Upper lobe of left lung (tissue), 6 donors: ENCODE measurements around the gene ZNF618. TPM values are rescaled to one million over a fixed set of nuclear protein-coding genes. Genes with fewer than 3 reads are reported as not detected.

Experiments used
- ATAC-seq, 2 donors: fragments of 200-7000 bp; cut with Tn5 transposase; one replicate each; pipeline ENCODE4 v1.9.1; 2022; ENCODE audit warnings: mild to moderate bottlenecking in 2 of 2, moderate library complexity in 2 of 2; ENCODE audit not compliant: low FRiP score in 2 of 2
- DNase-seq, 2 donors: peaks; one replicate each; pipeline ENCODE4 v3.0.0-alpha.2; 2019 to 2020
- H3K27ac ChIP-seq, 4 donors: fragments of 200-600 bp; sonication (generic); one replicate each; pipeline ENCODE4 v1.5.1; 2016 to 2019
- H3K27me3 ChIP-seq, 4 donors: fragments of 200-600 bp; sonication (generic); one replicate each; pipeline ENCODE4 v1.5.1; 2017 to 2019
- H3K36me3 ChIP-seq, 4 donors: fragments of 200-600 bp; sonication (generic); one replicate each; pipeline ENCODE4 v1.5.1; 2016 to 2019
- H3K4me1 ChIP-seq, 4 donors: fragments of 200-600 bp; sonication (generic); one replicate each; pipeline ENCODE4 v1.5.1; 2018 to 2019
- H3K4me3 ChIP-seq, 4 donors: fragments of 200-600 bp; sonication (generic); one replicate each; pipeline ENCODE4 v1.5.1; 2017 to 2019; ENCODE audit warnings: mild to moderate bottlenecking in 2 of 4, moderate library complexity in 1 of 4
- H3K9me3 ChIP-seq, 4 donors: fragments of 200-600 bp; sonication (generic); one replicate each; pipeline ENCODE4 v1.5.1; 2018 to 2019
- EP300 ChIP-seq, 4 donors: sonication (generic); formaldehyde crosslinking; IDR thresholded peaks; one replicate each; pipeline ENCODE4 v1.5.1; 2017; ENCODE audit warnings: antibody characterized with exemption in 4 of 4, control low read depth in 2 of 4
- POLR2A ChIP-seq, 4 donors: fragments of 450-650 bp; IDR thresholded peaks; one replicate each; pipeline ENCODE4 v1.5.1; 2016 to 2017; ENCODE audit warnings: antibody characterized with exemption in 4 of 4, mild to moderate bottlenecking in 2 of 4
- POLR2AphosphoS5 ChIP-seq, 2 donors: sonication (generic); formaldehyde crosslinking; IDR thresholded peaks; one replicate each; pipeline ENCODE4 v1.5.1; 2017; ENCODE audit warnings: antibody characterized with exemption in 2 of 2
- WGBS, 2 donors: methylation state at CpG; one replicate each; pipeline ENCODE4 v1.1.5; 2017 to 2018; 5-methylcytosine and 5-hydroxymethylcytosine counted together
- total RNA-seq, 6 donors: library from RNA; depleted of rRNA in 4 of 6; stranded (reverse); fragments of >200 nt in 4 of 6; gene quantifications; one replicate each; pipeline versions ENCODE4 v1.1.0 to v1.2.1, GENCODE V29; 2016 to 2021
- TF ChIP-seq, protein P1 (sequence below), 6 experiments: fragments of 450-650 bp in 4 of 6; fragments of 200-600 bp in 2 of 6; sonication (generic) in 2 of 6; IDR thresholded peaks; one replicate each; pipeline ENCODE4 v1.5.1; 2016 to 2019; ENCODE audit warnings: antibody characterized with exemption in 6 of 6
- donor health status: DM: no; HTN: no; CAD: no; lungs with moderate emphysema.
- donor health status: DM: no; HTN: yes; CAD: no; lungs with severe emphysema.

The ZNF618 gene
- total RNA-seq, 6 donors from 2014 or later = 3.2 to 11.6 (median 9.1) TPM

DNA sequence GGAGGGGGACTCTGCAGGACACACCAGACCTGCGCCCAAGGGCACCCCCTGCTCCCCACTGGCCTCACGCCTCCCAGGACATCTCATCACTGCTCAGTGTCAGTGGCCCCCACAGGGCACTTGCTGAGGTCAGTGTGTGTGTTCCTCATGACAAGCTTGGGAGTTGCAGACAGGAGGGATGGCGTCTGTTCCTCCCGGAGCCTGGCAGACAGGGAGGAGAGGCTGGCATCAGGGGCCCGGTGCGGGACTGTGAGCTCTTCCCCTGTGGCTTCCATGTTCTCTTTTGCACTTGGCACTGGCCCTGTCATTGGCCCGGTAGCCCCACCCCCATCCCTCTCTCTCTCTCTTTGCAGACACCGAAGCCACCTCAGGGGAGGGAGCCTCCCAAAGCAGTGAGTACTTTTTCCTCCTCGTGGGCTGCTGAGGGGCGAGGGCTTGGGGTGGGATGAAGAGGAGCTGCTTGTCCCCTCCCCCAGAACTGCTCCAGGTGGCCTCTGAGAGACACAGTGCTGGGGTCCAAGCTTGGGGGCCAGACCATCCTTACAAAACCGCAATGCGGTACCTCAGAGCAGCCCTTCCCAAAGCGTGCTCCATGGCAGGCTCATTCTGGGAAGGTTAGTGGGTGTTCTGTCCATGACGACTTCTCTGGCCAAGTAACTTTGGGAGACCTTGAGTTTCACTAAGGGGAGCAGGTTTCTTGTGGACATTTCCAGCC lies 126.3 kb downstream of the ZNF618 start:
- Histone ChIP-seq H3K4me1 (peaks cover 6 to 23% (median 14%) of the 10 kb centered on the region in 4 donors), H3K36me3 (no peaks in the 10 kb centered on the region), H3K27ac (no peak overlapping the region), H3K4me3 (no peak overlapping the region), H3K9me3 (no peaks in the 10 kb centered on the region), H3K27me3 (no peaks in the 10 kb centered on the region)
- TF ChIP-seq EP300 (IDR thresholded peaks at IDR 0.05) (no peak), POLR2AphosphoS5 (IDR thresholded peaks at IDR 0.05) (no peak), POLR2A (IDR thresholded peaks at IDR 0.05) (no peak)
- TF ChIP-seq, protein P1, sequence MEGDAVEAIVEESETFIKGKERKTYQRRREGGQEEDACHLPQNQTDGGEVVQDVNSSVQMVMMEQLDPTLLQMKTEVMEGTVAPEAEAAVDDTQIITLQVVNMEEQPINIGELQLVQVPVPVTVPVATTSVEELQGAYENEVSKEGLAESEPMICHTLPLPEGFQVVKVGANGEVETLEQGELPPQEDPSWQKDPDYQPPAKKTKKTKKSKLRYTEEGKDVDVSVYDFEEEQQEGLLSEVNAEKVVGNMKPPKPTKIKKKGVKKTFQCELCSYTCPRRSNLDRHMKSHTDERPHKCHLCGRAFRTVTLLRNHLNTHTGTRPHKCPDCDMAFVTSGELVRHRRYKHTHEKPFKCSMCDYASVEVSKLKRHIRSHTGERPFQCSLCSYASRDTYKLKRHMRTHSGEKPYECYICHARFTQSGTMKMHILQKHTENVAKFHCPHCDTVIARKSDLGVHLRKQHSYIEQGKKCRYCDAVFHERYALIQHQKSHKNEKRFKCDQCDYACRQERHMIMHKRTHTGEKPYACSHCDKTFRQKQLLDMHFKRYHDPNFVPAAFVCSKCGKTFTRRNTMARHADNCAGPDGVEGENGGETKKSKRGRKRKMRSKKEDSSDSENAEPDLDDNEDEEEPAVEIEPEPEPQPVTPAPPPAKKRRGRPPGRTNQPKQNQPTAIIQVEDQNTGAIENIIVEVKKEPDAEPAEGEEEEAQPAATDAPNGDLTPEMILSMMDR (IDR thresholded peaks at IDR 0.05) = no peak
- ATAC-seq = no peak
- peak in 1 of 2 donors; percentile 8 for DNase-seq
- 83 to 90% methylated on average over 7 to 14 of the region's 14 CpGs for WGBS, 2 donors

DNA sequence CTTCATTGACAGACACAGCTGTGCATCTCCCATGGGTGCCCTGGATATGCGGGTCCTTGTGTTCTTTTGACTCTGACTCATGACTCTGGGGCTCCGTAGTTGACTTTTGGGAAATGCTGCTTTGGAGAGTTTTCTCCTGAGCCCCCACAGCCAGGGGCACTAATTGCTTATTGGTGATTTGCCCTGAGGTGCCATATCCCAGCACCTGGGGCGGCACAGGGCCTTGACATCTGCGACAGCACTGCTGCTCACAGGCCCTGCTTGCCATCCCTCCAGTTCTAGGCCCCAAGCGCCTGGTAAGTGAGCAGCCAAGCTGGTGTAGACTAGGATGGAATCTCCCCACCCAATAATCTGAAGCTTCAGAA lies 126.9 kb downstream of the ZNF618 start:
- DNase-seq (no peak), ATAC-seq (no peak)
- Histone ChIP-seq H3K9me3 (no peaks in the 10 kb centered on the region), H3K4me3 (no peak overlapping the region), H3K4me1 (peaks cover 6 to 23% (median 14%) of the 10 kb centered on the region in 4 donors), H3K27ac (no peak overlapping the region), H3K36me3 (no peaks in the 10 kb centered on the region), H3K27me3 (no peaks in the 10 kb centered on the region)
- WGBS, 2 donors = 94 to 96% methylated on average over 2 to 5 of the region's 5 CpGs
- TF ChIP-seq, protein P1 (IDR thresholded peaks at IDR 0.05) = no peak
- TF ChIP-seq EP300 (IDR thresholded peaks at IDR 0.05) (no peak), POLR2A (IDR thresholded peaks at IDR 0.05) (no peak), POLR2AphosphoS5 (IDR thresholded peaks at IDR 0.05) (no peak)

DNA sequence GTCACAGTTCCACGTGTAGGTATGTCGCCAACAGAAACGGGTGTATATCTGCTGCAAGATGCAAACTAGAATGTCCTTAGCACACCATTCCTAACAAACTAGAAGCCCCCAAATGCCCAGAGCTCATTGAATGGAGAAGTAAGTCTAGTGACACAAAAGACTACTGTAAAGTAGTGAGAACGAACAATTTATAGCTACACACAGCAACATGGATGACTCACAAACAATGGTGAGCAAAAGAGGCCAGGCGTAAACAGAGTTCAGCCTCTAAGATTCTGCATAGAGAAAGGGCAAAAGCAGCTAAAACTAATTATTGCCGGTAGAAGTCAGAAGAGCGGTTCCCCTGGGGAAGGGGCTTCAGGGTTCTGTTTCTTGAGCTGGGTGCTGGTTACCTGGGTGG lies 127.2 kb downstream of the ZNF618 start:
- WGBS, 2 donors = 84 to 89% methylated on average over 7 of the region's 7 CpGs
- peak overlapping the region in 2 of 4 donors; percentile 62 to 64 for H3K27ac ChIP-seq
- H3K4me3 ChIP-seq = no peak overlapping the region
- no peaks in the 10 kb centered on the region for H3K27me3 ChIP-seq
- TF ChIP-seq POLR2A (IDR thresholded peaks at IDR 0.05) (no peak), EP300 (IDR thresholded peaks at IDR 0.05) (no peak), POLR2AphosphoS5 (IDR thresholded peaks at IDR 0.05) (no peak)
- TF ChIP-seq, protein P1 (IDR thresholded peaks at IDR 0.05) = no peak
- H3K9me3 ChIP-seq = no peaks in the 10 kb centered on the region
- peaks cover 6 to 23% (median 14%) of the 10 kb centered on the region in 4 donors for H3K4me1 ChIP-seq
- no peak for ATAC-seq
- no peak for DNase-seq
- peaks cover 0 to 2% (median 0%) of the 10 kb centered on the region in 4 donors for H3K36me3 ChIP-seq

DNA sequence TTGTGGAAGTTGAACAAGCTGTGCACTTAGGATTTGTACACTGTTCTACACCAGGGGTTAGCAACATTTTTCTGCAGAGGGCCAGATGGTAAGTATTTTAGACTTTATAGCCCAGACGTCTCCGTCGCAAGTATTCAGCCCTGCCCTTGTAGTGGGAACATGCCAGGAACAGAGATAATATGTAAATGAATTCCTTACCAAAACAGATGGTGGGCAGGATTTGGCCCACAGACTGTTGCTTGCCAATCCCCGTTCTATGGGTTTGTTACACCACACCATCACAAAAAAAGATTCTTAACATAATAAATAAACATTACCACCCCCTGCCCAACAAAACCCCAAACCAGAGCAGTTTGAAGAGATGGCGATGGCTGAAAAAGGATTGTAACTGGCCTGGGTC lies 127.6 kb downstream of the ZNF618 start:
- Histone ChIP-seq H3K4me3 (no peak overlapping the region), H3K9me3 (no peaks in the 10 kb centered on the region), H3K27me3 (no peaks in the 10 kb centered on the region), H3K27ac (peak overlapping the region; percentile 62 to 71 (median 64)), H3K36me3 (peaks cover 0 to 6% (median 0%) of the 10 kb centered on the region in 4 donors), H3K4me1 (peaks cover 6 to 23% (median 14%) of the 10 kb centered on the region in 4 donors)
- DNase-seq (peak in 1 of 2 donors; percentile 11), ATAC-seq (no peak)
- TF ChIP-seq, protein P1 (IDR thresholded peaks at IDR 0.05) = no peak
- TF ChIP-seq EP300 (IDR thresholded peaks at IDR 0.05) (no peak), POLR2A (IDR thresholded peaks at IDR 0.05) (no peak), POLR2AphosphoS5 (IDR thresholded peaks at IDR 0.05) (no peak)
- 30 to 31% methylated on average over 5 of the region's 5 CpGs for WGBS, 2 donors
